Measurements from ENCODE around the gene PDE6B.

DNA sequence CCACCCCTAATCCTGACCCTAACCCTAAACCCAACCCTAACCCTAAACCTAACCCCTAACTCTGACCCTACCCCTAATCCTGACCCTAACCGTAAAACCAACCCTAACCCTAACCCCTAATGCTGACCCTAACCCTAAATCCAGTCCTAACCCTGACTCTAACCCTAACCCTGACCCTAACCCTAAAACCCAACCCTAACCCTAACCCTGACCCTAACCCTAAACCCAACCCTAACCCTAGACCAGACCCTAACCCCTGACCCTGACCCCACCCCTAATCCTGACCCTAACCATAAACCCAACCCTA, 79.6 kb downstream of the PDE6B start:
- TF ChIP-seq, protein P1, sequence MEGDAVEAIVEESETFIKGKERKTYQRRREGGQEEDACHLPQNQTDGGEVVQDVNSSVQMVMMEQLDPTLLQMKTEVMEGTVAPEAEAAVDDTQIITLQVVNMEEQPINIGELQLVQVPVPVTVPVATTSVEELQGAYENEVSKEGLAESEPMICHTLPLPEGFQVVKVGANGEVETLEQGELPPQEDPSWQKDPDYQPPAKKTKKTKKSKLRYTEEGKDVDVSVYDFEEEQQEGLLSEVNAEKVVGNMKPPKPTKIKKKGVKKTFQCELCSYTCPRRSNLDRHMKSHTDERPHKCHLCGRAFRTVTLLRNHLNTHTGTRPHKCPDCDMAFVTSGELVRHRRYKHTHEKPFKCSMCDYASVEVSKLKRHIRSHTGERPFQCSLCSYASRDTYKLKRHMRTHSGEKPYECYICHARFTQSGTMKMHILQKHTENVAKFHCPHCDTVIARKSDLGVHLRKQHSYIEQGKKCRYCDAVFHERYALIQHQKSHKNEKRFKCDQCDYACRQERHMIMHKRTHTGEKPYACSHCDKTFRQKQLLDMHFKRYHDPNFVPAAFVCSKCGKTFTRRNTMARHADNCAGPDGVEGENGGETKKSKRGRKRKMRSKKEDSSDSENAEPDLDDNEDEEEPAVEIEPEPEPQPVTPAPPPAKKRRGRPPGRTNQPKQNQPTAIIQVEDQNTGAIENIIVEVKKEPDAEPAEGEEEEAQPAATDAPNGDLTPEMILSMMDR (conservative IDR thresholded peaks at IDR 0.05; ENCODE audit: low read depth, low read length), result no peak
- TF ChIP-seq EZH2phosphoT487 (IDR thresholded peaks at IDR 0.05; ENCODE audit: borderline replicate concordance, low read length) (no peak), EZH2 (IDR thresholded peaks at IDR 0.05; ENCODE audit: low read length, unreplicated experiment) (no peak)

All from PC-3 (cell line).